Left forelimb (tissue), 1 donor: Measurements from ENCODE around the gene CHEK2.
A peak's percentile ranks its signal among the peaks of the same experiment; 100 is the strongest.
"Not testable (repeated sequence)": the region's sequence is repeated elsewhere in the genome, so short reads cannot be mapped to it uniquely, and the experiment has no call there.

Experiments
- DNase-seq: peaks from one replicate; pipeline ENCODE4 v3.0.0-alpha.2; 2018; ENCODE audit warnings: low spot score

The CHEK2 gene

GRCh38 chr22:28741785-28742561 lies at the start of gene CHEK2, which contains the start of gene HSCB:
CHEK2 (minus strand) TSS chr22:28741820; CDS start chr22:28734721, 7,099 bp downstream.
HSCB (plus strand) TSS chr22:28742039; CDS start chr22:28742096, 57 bp downstream.
- peak; percentile 97 for DNase-seq

- DNase-seq, result no peak
Observed at GRCh38 chr22:28791124-28791523, 49.5 kb upstream of the CHEK2 start.

GRCh38 chr22:28788601-28789000 lies 47.0 kb upstream of the CHEK2 start:
- no peak for DNase-seq

- no peak for DNase-seq
Observed at GRCh38 chr22:28783786-28784671, 42.4 kb upstream of the CHEK2 start.

GRCh38 chr22:28780296-28780695 lies 38.7 kb upstream of the CHEK2 start:
- DNase-seq, result no peak

- no peak for DNase-seq
Observed at GRCh38 chr22:28779833-28780232, 38.2 kb upstream of the CHEK2 start.

- DNase-seq, result no peak
Observed at GRCh38 chr22:28774378-28774777, 32.8 kb upstream of the CHEK2 start.

GRCh38 chr22:28773461-28773867 lies 31.8 kb upstream of the CHEK2 start:
- DNase-seq, result no peak

GRCh38 chr22:28772633-28773460 lies 31.2 kb upstream of the CHEK2 start, which contains the start of gene CCDC117:
CCDC117 (plus strand) TSS chr22:28772695; CDS start chr22:28772850, 155 bp downstream.
- DNase-seq, result peak; percentile 96

GRCh38 chr22:28771195-28771791 lies 29.7 kb upstream of the CHEK2 start:
- DNase-seq, result no peak

- DNase-seq, result no peak
Observed at GRCh38 chr22:28769394-28770085, 27.9 kb upstream of the CHEK2 start.

- DNase-seq, result no peak
Observed at GRCh38 chr22:28768701-28769393, 27.2 kb upstream of the CHEK2 start.

GRCh38 chr22:28766628-28767027 lies 25.0 kb upstream of the CHEK2 start:
- DNase-seq, result no peak

- not testable (repeated sequence) for DNase-seq
Observed at GRCh38 chr22:28762000-28762399, 20.4 kb upstream of the CHEK2 start.

- DNase-seq, result no peak
Observed at GRCh38 chr22:28761449-28761755, 19.8 kb upstream of the CHEK2 start.

GRCh38 chr22:28759861-28760560 lies 18.4 kb upstream of the CHEK2 start:
- no peak for DNase-seq

GRCh38 chr22:28754512-28754911 lies 12.9 kb upstream of the CHEK2 start:
- DNase-seq, result not testable (repeated sequence)

GRCh38 chr22:28750471-28750881 lies 8.9 kb upstream of the CHEK2 start:
- DNase-seq, result no peak

GRCh38 chr22:28743852-28744251 lies 2.2 kb upstream of the CHEK2 start:
- DNase-seq, result no peak

GRCh38 chr22:28742562-28742962 lies 942 bp upstream of the CHEK2 start:
- no peak for DNase-seq
